ENCODE data around the gene AIF1L.

DNA sequence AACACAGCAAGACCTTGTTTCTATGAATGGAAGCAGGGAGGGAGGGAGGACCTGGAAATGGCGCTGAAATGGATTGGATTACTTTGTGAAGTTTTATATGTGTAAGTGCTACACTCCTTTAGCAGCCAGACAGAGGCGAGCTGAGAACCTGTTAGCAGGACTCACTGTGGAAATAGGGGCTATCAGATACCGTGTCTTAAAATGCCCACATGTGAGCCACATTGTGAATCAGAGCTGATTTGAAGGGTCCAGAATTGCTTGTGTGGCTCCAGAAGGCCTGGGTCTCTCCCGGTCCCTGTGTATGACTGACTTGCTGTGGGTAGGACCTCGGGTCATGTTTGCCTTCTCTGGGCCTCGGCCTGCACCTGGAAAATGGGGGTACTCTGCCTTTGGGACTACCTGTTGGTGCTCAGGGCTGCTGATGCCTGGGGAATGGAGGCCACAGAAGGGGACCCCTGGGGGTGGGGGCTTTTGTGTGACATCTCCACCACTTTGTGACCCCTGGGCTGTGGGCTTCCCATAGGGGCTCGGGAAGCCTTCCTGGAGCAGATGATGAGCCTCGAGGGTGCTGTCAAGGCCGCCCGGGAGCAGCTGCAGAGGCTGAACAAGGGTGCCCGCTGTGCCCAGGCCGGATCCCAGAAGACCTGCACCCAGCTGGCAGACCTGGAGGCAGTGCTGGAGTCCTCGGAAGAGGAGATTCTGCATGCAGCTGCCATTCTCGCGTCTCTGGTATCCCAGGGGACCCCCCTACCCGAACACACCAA lies 24.0 kb upstream of the AIF1L start:
- TF ChIP-seq, protein P1, sequence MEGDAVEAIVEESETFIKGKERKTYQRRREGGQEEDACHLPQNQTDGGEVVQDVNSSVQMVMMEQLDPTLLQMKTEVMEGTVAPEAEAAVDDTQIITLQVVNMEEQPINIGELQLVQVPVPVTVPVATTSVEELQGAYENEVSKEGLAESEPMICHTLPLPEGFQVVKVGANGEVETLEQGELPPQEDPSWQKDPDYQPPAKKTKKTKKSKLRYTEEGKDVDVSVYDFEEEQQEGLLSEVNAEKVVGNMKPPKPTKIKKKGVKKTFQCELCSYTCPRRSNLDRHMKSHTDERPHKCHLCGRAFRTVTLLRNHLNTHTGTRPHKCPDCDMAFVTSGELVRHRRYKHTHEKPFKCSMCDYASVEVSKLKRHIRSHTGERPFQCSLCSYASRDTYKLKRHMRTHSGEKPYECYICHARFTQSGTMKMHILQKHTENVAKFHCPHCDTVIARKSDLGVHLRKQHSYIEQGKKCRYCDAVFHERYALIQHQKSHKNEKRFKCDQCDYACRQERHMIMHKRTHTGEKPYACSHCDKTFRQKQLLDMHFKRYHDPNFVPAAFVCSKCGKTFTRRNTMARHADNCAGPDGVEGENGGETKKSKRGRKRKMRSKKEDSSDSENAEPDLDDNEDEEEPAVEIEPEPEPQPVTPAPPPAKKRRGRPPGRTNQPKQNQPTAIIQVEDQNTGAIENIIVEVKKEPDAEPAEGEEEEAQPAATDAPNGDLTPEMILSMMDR (IDR thresholded peaks at IDR 0.05): no peak
- TF ChIP-seq EZH2 (IDR thresholded peaks at IDR 0.05; ENCODE audit: borderline replicate concordance, insufficient read depth, low read depth, low read length, poor library complexity, severe bottlenecking): no peak
